OCI-LY3 (cell line): ENCODE results near the gene COX8C.

Experiments used
- CTCF ChIP-seq: fragments of 200-600, 300-600 bp; sonication (generic); IDR thresholded peaks from 2 replicates; pipeline ENCODE4 v1.5.1; 2014; ENCODE audit warnings: antibody characterized with exemption, low read length, low read depth
- EZH2phosphoT487 ChIP-seq: fragments of 200-600 bp; shearing (Covaris generic); IDR thresholded peaks from 2 replicates; pipeline ENCODE4 v1.6.1; 2018; ENCODE audit warnings: antibody characterized with exemption, mixed run types, low read depth

- no peak for TF ChIP-seq CTCF
- TF ChIP-seq EZH2phosphoT487, result no peak
These were observed 42.2 kb upstream of the COX8C start for GRCh38 chr14:93304771-93305170.
